Activated T-helper 9 cell treated with anti-CD3 and anti-CD28 coated beads, Interleukin-2, amount 50 U/mL, for 16 hours (primary cell): ENCODE results near the gene RERE.

Source experiments
- DNase-seq: peaks from one replicate; pipeline ENCODE4 v3.0.0-alpha.2; 2020; ENCODE audit warnings: low read depth

RERE gene

DNA sequence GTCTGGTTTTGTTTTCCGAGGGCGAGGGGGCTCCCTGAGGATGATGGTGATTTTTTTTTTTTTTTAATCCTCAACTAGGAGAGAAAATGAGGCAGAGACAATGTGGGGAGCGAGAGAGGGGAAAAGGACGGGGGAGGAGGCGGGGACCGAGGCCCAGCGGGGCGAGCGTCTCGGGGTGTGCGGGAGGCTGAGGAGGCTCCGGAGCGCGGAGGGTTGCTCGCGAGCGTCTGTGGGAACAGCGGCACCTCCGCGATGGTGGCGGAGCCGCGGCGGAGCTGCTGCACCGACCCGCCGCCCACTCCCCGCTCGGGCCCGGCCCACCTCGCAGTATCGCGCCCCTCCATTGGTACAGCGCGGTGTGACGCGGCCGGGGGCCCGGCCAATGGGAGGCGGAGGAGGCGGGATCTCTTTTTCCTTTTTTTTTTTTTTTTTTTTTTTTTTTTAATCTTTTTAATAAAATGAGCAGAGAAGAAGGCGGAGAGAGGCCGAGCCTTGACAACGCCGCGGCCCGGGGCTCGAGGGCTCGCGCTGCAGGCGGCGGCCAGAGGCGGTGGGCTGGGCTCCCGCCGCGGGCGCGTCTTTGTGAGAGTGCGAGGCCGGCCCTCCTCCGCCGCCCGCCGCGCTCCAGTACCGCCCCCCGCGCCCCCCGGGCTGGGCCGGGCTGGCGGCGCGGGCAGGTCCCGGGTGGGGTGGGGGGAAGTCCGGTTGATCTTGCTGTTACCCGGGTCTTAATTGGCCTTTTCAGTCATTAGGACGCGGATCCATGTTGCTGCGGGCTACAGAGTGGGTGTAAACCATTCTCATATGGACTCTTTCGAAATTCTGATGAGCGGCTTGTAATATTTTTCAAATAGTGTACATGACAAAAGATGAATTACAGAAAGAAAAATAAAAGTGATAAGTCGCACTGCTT is at the start of gene RERE:
Gene RERE, minus strand, starts transcription at position 229 of the 913 bp plus-strand sequence.
- peak; percentile 96 for DNase-seq

DNA sequence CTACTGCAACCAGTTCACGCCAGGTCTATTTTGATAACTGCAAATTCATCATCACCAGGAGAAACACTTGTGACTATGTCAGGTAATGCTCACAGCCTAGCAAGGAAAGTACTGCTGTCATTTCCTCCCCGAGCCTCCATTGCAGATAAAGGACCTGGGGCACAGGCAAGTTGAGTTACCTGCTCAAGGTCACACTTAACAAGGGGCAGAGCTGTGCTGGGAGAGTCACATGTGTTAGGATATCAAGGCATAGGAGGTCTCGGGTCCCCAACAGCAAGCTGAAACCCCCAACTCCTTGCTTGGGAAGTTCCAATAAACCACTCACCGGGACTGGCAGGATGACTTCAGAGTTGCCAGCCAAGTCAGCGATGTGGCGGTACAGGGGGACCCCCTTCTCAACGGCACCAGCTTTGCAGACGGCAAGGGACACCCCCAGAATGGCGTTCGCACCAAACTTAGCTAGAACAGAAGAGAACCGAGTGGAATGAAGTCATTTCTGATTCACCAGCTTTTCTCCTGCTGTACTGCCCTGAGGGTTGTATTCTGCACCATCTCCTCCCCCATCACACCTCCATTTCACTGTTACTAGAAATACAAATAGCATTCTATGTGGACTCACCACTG is 49.5 kb upstream of the RERE start:
- no peak for DNase-seq

DNA sequence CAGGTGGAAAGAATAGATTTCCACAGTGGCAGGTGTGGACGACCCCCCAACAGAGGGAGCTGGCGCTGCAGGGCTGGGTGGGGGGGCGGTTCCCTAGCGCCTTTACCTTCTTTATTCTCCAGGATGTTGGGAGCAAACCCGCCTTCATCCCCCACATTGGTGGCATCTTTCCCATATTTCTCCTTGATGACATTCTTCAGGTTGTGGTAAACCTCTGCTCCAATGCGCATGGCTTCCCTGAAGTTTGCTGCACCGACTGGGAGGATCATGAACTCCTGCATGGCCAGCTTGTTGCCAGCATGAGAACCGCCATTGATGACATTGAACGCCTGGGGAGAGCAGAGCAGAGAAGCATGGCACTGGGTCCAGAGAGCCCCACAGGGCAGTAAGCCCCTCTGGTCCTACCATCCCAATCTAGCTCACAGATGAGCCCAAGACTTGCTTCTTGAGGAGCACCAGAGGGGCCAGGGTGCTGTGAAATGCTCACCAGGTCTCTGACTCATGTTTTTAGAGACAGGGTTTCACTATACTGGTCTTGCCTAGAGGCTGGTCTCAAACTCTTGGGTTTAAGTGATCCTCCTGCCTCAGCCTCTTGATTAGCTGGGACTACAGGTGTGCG is 48.8 kb upstream of the RERE start:
- no peak for DNase-seq

DNA sequence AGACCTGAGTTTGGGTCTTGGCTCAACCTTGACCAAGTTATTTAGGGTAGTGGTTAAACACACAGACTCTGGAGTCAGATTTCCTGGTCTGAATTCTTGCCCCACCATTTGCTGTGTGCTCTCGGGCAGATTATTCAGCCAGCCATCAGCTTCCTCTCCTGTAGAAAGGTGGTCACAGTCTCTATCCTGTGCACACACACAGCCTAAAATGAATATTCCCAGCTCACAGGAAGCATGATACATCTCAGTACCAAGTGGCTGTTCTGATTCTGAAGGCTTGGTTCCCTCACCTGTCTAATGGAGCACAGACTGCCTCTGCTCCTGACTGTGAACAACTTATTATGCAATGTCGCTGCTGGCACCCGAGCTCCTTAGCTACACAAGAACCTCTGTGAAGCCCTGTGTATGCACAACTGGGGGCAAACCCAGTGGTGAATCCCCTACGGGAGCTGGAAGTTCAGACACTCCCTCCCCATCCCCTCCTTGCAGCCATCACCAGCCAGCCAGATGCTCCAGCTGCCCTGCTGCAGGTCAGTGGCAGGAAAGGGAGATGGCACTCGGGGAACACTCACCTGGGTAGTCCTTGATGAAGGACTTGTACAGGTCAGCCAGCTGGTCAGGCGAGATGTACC is 47.4 kb upstream of the RERE start:
- no peak for DNase-seq

DNA sequence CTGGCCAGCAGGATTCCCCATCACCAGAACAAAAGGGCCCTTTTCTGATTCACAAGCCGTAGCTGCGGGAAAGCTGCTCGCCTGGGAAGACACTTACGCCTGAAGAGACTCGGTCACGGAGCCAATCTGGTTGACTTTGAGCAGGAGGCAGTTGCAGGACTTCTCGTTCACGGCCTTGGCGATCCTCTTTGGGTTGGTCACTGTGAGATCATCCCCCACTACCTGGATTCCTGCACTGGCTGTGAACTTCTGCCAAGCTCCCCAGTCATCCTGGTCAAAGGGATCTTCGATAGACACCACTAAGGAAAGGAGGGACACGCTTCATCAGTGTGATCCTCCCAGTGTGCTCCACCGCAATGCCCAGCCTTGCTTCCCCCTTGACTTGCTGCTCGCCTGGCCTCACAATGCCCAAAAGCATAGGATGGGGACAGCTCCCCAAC is 46.4 kb upstream of the RERE start:
- DNase-seq, result no peak

DNA sequence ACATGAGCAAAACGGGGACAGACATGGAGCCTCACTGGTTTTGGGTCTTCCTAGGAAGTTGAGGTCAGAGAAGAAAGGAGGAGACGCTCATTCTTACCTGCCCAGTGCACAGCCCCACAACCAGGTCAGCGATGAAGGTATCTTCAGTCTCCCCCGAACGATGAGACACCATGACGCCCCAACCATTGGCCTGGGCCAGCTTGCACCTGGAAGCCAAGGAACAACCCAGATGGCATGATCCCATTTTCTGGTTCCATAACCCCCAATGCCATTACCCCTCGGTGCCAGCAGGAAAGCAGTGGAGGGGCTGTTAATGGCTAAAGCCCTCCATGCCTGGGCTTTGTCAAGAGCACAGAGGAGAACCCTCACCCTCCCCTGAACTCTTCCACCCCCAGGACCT is 45.7 kb upstream of the RERE start:
- DNase-seq, result no peak

DNA sequence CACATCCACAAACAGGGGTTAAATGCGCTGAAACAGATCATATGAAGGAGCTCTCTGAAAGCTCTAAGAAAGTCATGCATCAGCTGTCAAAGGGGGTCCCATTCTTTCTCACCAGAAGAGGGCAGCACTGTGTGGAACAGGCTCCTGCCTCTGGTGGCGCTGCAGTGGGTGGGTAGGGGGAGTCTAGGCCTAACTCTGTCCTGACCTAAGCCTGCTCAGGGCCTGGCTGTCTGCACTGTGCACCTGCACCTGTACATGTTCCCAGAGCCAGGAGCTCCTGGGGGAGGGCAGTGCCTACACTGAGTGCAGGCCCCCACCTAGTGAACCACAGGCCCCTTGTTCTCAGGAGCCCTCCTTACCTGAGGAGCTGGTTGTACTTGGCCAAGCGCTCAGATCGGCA is 45.1 kb upstream of the RERE start:
- DNase-seq, result no peak

DNA sequence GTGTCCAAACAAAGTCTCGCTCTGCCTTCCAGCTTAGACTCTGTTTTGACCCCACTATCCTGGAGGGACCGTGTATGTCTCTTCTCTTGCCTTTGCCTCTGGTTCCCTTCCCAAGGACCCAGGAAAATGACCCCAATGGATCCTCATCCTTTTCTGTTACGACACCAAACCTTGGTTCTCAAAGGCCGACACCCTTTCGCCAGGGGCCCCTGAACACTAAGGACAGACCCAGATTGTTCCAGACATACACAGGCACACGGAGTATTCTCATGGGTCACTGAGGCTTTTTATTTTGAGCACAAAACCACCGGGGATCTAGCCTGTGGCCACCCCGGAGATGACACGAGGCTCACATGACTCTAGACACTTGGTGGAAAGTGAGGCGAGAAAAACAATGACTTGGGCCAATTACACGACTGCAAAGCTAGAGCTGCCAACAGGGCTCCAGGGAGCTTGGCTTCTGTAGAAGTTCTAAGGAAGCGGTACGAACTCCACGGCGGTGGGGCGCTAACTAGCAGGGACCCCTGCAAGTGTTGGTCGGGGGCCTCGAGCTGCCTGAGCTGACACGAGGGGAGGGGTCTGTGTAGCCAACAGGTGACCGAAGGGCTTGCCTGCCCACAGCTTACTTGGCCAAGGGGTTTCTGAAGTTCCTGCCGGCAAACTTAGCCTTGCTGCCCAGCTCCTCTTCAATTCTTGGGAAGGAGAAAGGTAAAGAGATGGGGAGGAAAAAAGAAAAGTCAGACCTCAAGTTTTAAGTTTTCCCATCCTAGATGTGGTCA is 43.5 kb upstream of the RERE start:
- DNase-seq, result no peak

DNA sequence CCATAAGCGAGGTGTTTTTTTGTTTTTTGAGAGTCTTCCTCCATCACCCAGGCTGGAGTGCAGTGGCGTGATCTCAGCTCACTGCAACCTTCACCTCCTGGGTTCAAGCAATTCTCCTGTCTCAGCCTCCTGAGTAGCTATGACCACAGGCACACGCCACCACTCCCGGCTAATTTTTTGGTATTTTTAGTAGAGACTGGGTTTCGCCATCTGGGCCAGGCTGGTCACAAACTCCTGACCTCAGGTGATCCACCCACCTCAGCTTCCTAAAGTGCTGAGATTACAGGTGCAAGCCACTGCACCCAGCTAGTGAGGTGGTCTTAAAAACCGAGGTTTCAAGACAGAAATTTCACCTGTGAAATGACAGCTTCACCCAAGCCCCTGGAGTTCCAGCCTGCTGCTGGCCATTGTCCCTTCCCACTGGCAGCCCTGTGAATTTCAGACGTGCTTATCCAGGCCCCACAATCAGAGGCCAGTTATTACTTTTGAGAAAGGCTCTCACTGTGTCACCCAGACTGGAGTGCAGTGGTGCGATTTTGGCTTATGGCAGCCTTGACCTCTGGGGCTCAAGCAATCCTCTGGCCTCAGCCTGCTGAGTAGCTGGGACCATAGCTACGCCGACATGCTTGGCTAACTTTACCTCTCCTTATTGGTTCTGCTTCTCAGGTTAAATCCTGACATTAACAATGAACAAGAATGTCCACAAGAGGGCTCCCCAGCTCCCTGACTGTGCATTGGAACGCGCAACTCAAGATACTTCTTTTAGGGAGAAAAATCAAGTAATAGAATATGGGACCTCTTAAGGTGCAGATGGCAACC is 41.7 kb upstream of the RERE start:
- no peak for DNase-seq

DNA sequence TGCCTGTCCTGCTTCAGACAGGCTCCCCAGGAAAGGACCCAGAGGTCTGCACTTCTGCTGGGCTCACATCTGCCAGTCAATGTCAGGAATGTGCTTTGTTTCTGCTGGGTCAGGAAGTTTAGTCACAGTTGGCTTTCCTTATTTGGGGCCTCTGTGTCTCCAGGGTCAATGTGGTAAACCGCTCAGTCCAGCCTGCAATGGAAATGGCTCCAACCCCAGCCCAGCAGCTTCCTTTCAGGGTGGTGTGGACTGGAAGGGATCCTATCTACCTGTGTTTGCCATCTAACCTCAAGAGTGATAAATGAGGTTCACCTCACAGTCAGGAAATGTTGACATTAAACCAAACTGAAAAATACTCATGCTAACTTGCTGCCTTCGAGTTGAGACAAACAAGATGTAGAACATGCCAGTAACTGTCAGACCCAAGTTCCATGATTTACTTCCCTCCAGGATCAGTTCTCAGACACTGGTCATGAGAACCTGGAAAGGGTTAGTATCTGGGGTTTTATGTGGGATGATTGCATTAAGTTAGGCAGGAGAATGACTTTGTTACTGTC is 40.8 kb upstream of the RERE start:
- no peak for DNase-seq

DNA sequence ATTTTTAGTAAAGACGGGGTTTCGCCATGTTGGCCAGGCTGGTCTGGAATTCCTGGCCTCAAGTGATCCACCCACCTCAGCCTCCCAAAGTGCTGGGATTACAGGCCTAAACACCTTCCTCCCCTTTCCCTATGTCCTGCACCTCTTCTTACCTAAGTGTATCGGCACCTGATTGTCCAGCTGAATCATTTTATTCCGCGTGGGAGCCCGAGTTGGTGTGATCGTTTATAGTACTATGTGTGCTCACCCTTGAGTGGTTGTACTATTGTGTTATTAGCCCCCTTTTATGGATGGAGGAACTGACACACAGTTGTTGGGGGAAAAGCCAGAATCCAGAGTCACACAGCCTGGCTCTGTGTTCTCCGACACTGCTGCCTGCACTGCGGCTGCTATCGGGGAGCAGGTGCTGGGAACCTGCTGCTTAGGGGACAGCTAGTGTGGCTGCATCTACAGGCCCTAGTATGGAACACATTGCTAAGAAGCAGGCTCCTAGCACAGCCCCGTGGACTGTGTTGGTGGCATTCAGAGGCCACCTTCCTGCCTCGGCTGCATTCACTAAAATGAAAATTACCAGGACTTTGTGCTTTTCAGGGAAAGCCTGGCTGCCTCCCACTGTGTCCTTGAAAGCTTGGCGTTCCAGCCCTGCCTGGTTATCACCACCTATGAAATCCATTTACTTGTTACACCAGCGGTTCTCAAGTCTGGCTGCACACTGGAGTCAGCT is 39.4 kb upstream of the RERE start:
- no peak for DNase-seq

DNA sequence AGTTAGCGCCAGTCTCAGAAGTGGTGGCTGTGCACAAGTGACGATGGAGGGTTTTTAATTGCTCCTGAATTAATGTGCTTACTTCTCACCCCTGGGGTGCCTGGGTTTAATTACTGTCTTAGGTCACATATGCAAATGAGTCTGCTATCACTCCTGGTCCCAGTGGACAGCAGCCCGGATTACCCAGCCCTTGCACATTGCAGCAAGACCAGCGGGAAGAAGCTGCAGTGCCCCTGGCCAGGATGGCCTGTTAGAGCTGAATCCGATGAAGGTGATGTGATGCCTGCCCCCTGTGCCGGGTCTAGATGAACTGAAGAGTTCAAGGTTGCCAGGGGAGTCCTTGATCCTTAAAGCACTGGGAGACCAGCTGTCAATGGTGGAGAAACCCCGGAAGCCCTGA is 36.8 kb upstream of the RERE start:
- DNase-seq, result no peak

DNA sequence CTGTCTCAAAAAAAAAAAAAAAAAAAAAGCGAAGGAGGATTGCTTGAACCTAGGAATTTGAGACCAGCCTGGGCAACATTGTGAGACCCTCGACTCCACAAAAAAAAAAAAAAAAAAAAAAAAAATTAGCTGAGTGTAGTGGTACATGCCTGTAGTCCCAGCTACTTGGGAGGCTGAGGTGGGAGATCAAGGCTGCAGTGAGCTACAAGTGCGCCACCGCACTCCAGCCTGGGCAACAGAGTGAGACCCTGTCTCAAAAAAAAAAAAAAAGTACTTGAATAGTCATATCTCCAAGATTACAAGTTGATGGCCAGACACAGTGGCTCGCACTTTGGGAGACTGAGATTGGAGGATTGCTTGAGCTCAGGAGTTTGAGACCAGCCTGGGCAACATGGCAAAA is 33.6 kb upstream of the RERE start:
- no peak for DNase-seq

DNA sequence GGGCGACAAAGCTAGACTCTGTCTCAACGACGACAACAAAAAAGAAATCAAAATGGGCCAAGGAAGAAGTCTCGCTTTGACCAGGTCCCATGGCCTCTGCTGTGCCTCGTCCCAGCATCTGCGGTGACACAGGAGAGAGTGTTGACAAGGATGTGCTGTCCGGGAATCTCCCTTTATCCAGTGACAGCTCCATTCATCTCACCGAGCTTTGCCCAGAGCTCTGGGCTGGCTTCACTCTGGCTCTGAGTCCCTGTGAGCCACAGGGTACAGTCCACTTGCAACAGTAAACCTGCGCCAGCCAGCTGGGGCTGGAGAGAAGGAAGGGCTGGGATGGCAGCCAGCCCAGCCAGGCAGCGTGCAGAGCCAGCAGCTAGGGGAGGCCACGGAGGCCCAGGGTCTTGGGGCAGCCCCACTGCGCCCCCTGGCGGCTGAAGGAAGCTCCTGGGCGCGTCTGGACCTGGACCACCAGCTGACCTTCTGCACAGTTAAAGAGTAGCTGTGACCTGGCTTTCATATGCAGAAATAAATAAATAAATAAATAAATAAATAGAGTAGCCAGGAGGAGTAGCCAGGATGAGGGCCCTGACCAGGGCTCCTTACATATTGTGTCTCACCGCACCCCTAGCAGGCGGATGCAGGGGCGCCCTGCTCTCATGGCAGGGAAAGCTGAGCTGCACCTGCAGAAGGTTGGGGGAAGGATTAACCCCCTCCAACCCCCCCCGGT is 31.4 kb upstream of the RERE start:
- peak; percentile 62 for DNase-seq

DNA sequence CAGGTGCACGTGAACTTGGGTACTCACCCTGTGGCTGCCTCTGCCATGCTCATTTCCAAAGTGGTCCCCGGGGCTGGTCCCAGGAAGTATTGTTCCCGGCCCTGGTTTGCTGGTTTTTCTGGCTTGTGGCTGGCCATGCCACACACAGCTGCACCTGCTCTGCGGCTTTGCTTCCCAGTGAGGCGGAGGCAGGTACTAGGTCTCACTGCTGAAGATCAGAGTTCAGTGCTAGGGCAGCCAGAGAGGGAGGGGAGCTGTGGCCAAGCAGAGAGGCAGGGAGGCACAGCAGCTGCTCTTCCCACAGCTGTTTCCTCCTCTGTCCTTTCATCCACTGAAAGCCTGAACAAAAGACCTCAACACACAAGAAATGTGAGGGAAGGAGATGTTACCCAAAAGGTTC is 30.6 kb upstream of the RERE start:
- DNase-seq, result no peak

DNA sequence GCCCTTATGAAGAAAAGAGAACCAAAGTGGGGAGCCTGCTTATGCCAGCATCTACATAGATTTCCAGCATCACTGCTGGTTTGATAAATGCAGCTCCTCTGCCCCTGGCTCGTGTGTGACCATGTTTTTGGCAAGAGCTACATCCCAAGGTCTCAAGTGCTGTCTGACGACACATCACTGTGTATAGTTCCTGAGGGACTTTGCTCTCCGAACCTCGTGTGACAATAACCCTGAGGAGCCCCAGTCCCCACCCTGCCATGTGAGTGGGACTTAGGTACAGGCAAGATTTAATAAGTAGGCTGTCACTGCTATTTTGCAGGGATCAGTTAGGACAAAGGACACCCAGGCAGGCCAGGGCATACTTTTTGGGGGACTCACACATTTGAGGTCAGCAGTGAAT is 28.8 kb upstream of the RERE start:
- no peak for DNase-seq

DNA sequence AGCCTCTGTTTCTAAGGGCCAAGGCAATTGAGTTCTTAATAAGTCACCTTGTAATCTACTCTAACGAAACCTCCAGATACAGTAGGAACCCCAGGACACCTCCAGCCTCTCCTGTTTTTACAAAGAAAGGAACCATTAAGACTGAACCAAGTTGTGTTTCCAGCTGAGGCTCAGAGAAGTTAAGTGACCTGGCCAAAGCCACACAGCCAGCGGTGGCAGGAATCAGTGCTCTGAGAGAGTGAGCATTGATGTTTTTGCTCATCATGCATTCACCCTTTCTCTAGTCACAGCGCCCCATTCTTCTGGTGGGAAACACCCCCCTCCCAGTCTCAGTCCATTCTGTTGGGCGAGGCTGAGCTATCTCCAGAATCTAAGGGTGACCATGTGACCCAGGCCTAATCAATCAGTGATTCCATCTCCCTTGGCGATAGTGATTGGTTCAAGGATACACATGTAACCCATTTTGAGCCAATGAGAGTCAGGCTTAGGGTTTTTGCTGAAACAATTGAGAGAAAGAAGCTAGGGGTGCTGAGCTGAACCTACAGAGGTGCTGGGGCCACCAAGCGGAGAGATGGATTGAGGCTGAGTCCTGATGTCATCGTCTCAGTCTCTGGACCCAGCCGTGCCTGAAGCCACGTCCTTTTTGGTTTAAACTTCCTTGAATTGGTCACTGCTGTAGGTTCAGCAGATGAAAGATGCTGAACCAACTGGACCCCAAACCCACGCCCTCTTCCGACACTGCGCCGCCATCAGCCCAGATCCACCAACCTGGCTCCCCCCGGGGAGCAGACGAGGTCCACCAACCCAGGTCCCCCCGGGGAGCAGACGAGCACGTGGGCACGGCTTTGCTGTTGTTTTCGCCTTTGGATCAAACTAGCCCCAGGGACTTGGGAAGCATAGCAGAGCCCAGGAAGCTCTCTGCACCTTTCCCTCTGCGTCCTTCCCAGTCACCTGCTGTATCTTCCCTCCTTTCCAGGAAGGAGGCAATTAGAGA is 28.0 kb upstream of the RERE start:
- no peak for DNase-seq

DNA sequence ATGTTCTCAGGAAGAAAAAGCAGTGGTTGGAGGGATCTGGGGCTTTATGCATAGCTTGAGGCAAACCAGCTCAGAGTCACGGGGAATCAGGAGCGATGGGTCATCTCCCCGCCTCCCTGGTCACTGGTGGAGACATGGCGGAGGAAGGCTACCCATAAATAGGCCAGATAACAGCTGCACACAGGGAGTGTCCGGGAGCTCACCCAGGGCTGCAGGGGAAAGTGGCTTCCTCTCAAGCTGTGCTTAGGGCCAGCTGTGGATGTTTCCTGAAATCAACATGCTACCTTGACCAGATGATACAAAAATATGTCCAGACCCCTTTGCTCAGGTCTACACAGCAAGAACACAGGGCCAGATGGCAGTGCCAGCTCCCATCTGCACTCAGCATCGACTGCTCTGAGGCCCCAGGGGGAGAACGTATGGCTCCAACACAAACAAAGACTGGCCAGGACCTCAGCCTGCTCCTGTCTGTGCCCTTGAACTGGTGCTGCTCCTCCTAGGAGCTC is 27.1 kb upstream of the RERE start:
- DNase-seq, result no peak
